Limb (tissue), 2 donors: Measurements from ENCODE around the gene SMC1B.

Experiments
- DNase-seq, 2 donors: peaks; one replicate each; pipeline ENCODE4 v3.0.0-alpha.2; 2016; ENCODE audit errors: extremely low spot score in 2 of 2

SMC1B gene

DNA sequence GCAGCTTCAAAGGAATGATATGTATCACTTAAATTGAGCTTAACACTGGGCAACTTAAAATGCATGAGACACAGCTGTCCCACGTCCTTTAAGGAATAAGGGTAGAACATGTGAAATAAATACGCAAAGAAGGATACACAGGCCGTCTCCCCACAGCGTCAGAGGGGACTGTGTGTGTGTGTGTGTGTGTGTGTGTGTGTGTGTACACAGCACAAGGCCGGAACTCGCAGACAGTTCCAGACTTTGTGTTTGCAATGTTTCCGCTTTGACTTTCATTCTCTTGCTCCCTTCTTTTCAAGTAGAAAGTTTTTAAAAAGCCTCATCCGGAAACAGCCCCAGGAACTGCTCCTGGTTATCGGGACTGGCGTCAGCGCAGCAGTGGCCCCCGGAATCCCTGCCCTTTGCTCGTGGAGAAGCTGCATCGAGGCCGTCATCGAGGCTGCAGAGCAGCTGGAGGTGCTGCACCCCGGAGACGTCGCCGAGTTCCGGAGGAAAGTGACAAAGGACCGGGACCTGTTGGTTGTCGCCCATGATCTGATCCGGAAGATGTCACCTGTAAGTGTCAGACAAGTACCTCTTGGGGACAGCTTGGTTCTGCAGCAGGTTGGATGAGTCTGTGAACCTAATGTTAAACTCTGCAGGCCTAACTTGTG lies 90.4 kb downstream of the SMC1B start:
- DNase-seq = no peak

- no peak for DNase-seq
Observed at GRCh38 chr22:45321827-45322226, 91.6 kb downstream of the SMC1B start.

DNA sequence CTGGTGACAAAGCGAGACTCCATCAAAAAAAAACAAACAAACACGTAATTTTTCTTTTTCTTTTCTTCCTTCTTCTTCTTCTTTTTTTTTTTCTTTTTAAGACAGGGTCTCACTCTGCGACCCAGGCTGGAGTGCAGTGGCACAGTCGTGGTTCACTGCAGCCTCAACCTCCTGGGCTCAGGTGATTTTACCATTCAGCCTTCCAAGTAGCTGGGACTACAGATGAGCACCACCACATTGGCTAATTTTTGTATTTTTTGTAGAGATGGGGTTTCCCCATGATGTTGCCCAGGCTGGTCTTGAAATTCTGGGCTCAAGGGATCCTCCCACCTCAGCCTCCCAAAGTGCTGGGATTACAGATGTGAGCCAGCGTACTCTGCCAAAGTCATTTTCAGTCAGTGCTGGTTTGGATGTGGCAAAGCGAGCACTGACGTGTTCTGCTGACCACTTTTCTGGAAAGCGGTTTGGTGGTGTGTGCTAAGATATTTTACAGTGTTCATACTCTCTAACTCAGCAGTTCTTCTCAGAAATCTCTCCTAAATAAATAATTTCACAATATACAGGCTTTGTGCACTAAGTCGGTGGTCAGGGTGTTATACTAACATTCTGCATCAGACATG lies 92.9 kb downstream of the SMC1B start:
- DNase-seq = no peak

DNA sequence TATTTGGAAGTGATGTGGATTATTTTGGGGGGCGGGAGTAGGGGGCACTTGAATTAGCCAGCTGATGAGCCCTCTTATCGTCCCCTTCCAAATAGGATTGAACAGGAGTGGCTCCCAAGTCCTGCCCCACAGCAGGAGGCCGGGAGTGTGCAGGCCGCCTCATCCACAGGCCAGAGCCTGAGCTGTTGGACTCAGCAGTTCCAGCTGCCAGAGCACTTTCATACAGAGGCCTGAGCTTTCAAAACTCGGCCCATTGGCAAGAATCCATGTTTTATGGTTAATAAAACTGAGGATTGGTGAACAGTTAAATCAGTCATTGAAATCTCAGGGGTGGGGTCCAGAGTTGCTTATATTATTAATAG lies 94.1 kb downstream of the SMC1B start:
- peak; percentile 49 to 57 for DNase-seq

DNA sequence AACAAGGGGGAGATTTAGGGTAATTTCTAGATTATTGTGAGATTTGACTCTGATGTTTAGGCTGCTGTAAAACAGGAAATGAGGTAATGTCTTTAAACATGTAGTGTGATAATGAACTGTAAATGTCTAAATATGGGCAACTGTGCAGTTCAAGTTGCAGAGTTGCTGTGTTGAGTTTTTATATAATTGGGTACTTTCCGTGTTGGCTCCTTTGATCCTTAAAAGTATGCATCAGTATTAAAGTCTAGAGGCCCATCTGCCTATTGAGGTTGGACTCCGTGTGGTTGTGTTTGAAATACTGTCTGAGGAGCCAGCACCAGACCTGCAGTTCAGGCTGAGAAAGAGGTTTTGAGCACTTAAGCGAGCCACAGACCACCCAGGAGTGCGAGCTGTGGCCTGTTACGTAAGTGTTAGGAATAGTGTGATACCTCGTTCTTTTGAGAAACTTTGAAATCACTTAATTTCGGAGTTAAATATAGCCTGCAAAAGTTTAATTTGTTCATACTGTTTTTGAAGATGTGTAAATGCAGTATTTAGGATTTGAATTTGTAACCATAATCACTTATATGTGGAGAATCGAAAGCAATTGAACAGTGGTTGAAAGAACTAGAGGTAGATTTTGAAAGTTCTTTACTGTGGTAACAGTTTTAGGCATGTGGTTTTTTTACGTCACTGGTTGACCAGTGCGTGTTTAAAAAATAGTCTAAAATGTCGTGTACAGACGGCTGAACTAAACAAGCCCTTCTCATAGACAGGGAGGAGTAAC lies 94.7 kb downstream of the SMC1B start:
- peak in 1 of 2 donors; percentile 28 for DNase-seq

DNA sequence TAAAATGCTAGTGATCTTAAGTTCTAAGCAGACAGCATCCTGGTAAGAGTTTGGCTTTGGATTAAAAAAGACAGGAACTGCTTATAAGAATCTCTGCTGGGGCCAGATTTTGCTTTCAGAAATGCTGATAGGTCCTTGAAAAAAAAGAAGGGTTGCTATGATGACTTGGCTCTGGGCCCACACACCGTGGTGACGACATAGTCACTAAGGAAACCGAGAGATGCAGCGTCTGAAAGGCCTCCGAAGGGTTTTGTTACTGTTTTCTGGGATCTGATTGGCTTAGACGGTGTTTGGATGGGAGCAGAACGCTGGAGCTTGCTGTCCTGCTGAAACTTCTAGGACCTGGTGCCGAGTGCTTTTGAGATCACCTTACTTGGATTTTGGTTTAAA lies 95.2 kb downstream of the SMC1B start:
- peak; percentile 83 to 87 for DNase-seq

GRCh38 chr22:45317551-45318167 lies 95.7 kb downstream of the SMC1B start:
- DNase-seq = peak; percentile 44 to 55

GRCh38 chr22:45316796-45317526 lies 96.4 kb downstream of the SMC1B start:
- no peak for DNase-seq

- no peak for DNase-seq
Observed at GRCh38 chr22:45314786-45315185, 98.6 kb downstream of the SMC1B start.

- no peak for DNase-seq
Observed at GRCh38 chr22:45314054-45314721, 99.2 kb downstream of the SMC1B start.

GRCh38 chr22:45312856-45313255 lies 100.5 kb downstream of the SMC1B start:
- DNase-seq = no peak

GRCh38 chr22:45312415-45312814 lies 101.0 kb downstream of the SMC1B start:
- DNase-seq = no peak

DNA sequence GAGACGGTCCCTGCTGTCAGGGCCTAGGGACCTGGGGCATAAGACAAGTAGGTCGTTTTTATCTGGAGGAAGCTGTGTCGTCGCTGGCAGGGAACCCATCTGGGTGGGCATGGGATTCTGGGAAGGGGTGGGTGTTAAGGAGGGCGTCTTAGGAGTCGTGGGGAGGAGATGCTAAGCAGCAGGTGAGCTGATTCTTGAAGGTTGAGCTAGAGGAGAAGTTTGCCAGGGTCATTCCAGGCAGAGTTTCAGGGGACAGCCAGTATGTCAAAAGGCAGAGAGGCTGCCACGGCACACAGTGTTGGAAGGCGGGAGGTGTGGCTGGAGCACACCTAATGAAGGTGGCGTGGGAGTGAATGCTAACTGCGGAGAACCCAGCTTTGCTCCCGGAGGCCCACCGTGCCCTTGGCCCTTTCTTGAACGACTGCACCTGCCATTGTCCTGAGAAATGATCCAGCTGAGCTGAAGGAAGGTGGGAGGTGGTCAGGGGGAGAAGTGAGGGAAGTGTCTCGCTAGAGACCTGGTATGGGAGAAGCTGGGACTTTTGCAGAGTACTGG lies 102.3 kb downstream of the SMC1B start:
- no peak for DNase-seq

GRCh38 chr22:45310331-45310976 lies 102.9 kb downstream of the SMC1B start:
- no peak for DNase-seq

GRCh38 chr22:45309422-45310227 lies 103.8 kb downstream of the SMC1B start, which contains the start of gene FAM118A:
FAM118A (plus strand) TSS chr22:45309934; CDS start chr22:45322380, 12,446 bp downstream.
- DNase-seq = peak; percentile 88 to 100

DNA sequence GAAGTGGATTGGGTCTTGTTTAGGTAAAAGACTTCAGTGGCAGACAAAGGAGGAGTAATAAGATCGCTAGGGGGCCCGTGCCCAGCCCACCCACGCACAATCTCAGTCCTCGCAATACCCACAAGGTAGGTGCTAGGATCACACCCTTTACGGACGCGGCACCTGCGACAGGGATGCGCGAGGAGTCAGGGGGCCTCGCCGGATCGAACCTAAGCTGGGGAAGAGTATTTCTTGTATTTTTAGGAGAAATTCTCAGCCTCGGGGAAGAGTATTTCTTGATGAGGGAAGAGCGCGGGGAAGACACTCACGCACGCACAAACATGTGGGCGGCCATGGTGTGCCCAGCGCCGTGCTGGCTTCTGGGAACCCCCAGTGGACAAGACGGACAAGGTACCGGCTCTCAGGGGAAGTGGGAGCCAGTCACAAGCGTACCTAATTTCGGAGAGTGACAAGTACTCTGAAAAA lies 104.4 kb downstream of the SMC1B start:
- no peak for DNase-seq

DNA sequence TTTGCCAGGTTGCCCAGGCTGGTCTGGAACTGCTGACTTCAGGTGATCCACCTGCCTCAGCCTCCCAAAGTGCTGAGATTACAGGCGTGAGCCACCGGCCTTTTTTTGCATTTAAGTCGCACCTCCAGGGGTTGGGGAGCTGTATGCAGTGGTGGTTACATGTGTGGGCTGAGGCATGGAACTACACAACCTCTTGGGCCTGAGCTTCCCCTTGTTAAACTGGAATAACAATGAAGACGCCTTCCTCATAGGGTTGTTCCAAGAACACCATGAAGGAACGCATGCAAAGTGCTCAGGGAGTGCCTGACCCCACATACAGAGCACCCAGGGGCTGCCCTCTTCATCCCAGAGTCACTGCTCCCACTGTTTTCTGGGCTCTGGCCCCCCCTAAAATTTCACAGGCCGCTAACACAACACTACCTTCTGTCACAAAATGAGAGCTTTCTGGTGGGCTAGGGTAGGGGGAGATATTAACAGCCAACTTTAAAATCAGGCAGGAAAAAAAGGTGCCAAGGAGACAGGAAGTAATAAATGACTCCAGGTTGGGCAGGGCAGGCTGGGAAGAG lies 104.9 kb downstream of the SMC1B start:
- no peak for DNase-seq

DNA sequence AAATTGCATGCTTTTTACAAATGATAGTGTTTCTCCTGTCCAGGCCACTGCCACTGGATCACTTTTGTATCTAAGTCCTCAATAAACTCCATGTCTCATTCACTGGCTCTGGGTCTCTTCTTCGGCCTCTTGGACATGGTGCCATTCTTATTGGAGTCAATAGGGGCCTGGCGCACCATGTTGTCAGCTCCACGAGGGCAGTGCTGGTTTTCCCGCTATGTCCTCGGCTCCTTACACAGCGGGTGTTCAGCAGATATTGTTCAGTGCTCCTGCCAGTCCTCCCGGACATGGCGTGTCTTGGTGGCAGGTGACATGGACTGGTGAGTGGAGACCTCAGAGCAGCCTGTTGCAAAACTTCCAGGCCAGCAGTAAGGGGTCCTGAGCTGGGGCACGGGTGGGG lies 107.3 kb downstream of the SMC1B start:
- DNase-seq = no peak
